GM12878 (cell line): ENCODE measurements around the gene RAB44. TPM values are rescaled to one million over a fixed set of nuclear protein-coding genes. Genes with fewer than 3 reads are reported as not detected.
A peak's percentile ranks its signal among the peaks of the same experiment; 100 is the strongest.

Source experiments
- ATAC-seq: fragments of 200-7000 bp; cut with Tn5 transposase; 3 replicates; pipeline ENCODE4 v1.9.1; 2020; ENCODE audit warnings: mild to moderate bottlenecking, moderate library complexity
- BruUV-seq: library from RNA; stranded (reverse); fragments of 400-500 nt; replicated peaks from 2 replicates; lab custom pipeline; 2021; lab: Mats Ljungman, UMichigan
- CTCF ChIA-PET: fragments of 300-600 bp; sonication (Branson Sonifier 250); formaldehyde crosslinking; extraction: SDS; loops from one replicate; lab custom pipeline; 2021; ENCODE audit warnings: inconsistent platforms; lab: Yijun Ruan, JAX
- POLR2A ChIA-PET: fragments of 350-600 bp; formaldehyde crosslinking; extraction: SDS; loops from one replicate; lab custom pipeline; 2021; ENCODE audit warnings: inconsistent platforms; lab: Charles Lee
- RAD21 ChIA-PET: fragments of 300-600 bp; sonication (Branson Sonifier 250); formaldehyde crosslinking; loops from one replicate; lab custom pipeline; 2023; ENCODE audit warnings: antibody characterized with exemption; ENCODE audit not compliant: unreplicated experiment; lab: Charles Lee
- SMC1A ChIA-PET: fragments of 300-600 bp; sonication (Branson Sonifier 250); formaldehyde crosslinking; loops from one replicate; lab custom pipeline; 2023; ENCODE audit not compliant: unreplicated experiment, uncharacterized antibody; lab: Charles Lee
- DNase-seq: peaks from one replicate; pipeline ENCODE4 v3.0.0-alpha.2; 2011; ENCODE audit warnings: low read depth, low spot score
- FAIRE-seq: peaks from 3 replicates; lab custom pipeline; 2011; peaks lifted over from hg19 to GRCh38; lab: Jason Lieb, UNC
- H2AFZ ChIP-seq: 2 replicates; pipeline ENCODE4 v1.6.0; 2011; ENCODE audit warnings: low read depth, low read length, control low read depth; ENCODE audit not compliant: control insufficient read depth
- H3K27ac ChIP-seq: 2 replicates; pipeline ENCODE4 v1.5.1; 2011; ENCODE audit warnings: control low read depth; ENCODE audit not compliant: control insufficient read depth, insufficient read depth
- H3K27me3 ChIP-seq, 2 experiments: replicated peaks in 1 of 2; 2 replicates each; pipeline versions ENCODE4 v1.6.0 to v1.6.1; 2011; ENCODE audit warnings: low read length in 1 of 2; ENCODE audit not compliant: control insufficient read depth in 2 of 2, insufficient read depth in 2 of 2
- H3K36me3 ChIP-seq, 2 experiments: 2 replicates each; pipeline ENCODE4 v1.5.1; 2011; ENCODE audit warnings: low read length in 1 of 2; ENCODE audit not compliant: control insufficient read depth in 2 of 2, insufficient read depth in 2 of 2
- H3K4me1 ChIP-seq: 2 replicates; pipeline ENCODE4 v1.6.1; 2011; ENCODE audit warnings: mild to moderate bottlenecking, low read length, moderate library complexity, mixed read lengths; ENCODE audit not compliant: control insufficient read depth, insufficient read depth
- H3K4me2 ChIP-seq: 2 replicates; pipeline ENCODE4 v1.6.0; 2011; ENCODE audit warnings: control low read depth; ENCODE audit not compliant: control insufficient read depth, insufficient read depth
- H3K4me3 ChIP-seq: fragments of 200-600 bp; sonication (generic); 2 replicates; pipeline ENCODE4 v1.5.1; 2016
- H3K79me2 ChIP-seq: 2 replicates; pipeline ENCODE4 v1.6.0; 2011; ENCODE audit warnings: low read length; ENCODE audit not compliant: control insufficient read depth, insufficient read depth
- H3K9ac ChIP-seq: 2 replicates; pipeline ENCODE4 v1.8.0; 2011; ENCODE audit warnings: low read length, control low read depth, mixed read lengths; ENCODE audit not compliant: control insufficient read depth, insufficient read depth
- H3K9me3 ChIP-seq: replicated peaks from 3 replicates; pipeline ENCODE4 v1.5.1; 2011; ENCODE audit warnings: mild to moderate bottlenecking, low read length; ENCODE audit not compliant: control insufficient read depth, insufficient read depth
- H4K20me1 ChIP-seq: 2 replicates; pipeline ENCODE4 v1.6.0; 2011; ENCODE audit not compliant: control insufficient read depth, insufficient read depth
- BACH1 ChIP-seq: fragments of 450-650 bp; IDR thresholded peaks from 2 replicates; pipeline ENCODE4 v1.6.1; 2017; ENCODE audit warnings: mild to moderate bottlenecking, borderline replicate concordance
- BHLHE40 ChIP-seq, 2 experiments: fragments of 450-650 bp in 1 of 2; IDR thresholded peaks; 2 replicates each; pipeline ENCODE4 v1.6.1; 2011 to 2017; ENCODE audit warnings: low read depth in 2 of 2, borderline replicate concordance in 1 of 2, improper control_type of control experiment in 1 of 2, low read length in 1 of 2, mild to moderate bottlenecking in 1 of 2
- CBFB ChIP-seq: IDR thresholded peaks from 2 replicates; pipeline ENCODE4 v1.6.1; 2016; ENCODE audit warnings: antibody characterized with exemption, low read depth
- EP300 ChIP-seq, 2 experiments: fragments of 150-350 bp in 1 of 2; IDR thresholded peaks; 2 replicates each; pipeline ENCODE4 v1.6.1; 2011 to 2012; ENCODE audit warnings: low read depth in 2 of 2, low read length in 2 of 2, borderline replicate concordance in 1 of 2, improper control_type of control experiment in 1 of 2, inconsistent platforms in 1 of 2; ENCODE audit not compliant: control insufficient read depth in 1 of 2
- ESRRA ChIP-seq: IDR thresholded peaks from 2 replicates; pipeline ENCODE4 v1.6.1; 2012; ENCODE audit warnings: mild to moderate bottlenecking, low read length, improper control_type of control experiment
- IKZF1 ChIP-seq: fragments of 450-650 bp; conservative IDR thresholded peaks from 2 replicates; pipeline ENCODE4 v1.6.1; 2017; ENCODE audit warnings: antibody characterized with exemption, mild to moderate bottlenecking
- KDM1A ChIP-seq: fragments of 200-600 bp; sonication (generic); IDR thresholded peaks from 2 replicates; pipeline ENCODE4 v1.6.1; 2016; ENCODE audit warnings: borderline replicate concordance
- NBN ChIP-seq: fragments of 450-650 bp; IDR thresholded peaks from 2 replicates; pipeline ENCODE4 v1.6.1; 2016
- NFYB ChIP-seq: IDR thresholded peaks from 2 replicates; pipeline ENCODE4 v1.6.1; 2011; ENCODE audit warnings: low read depth, mild to moderate bottlenecking, low read length, improper control_type of control experiment, moderate library complexity; ENCODE audit not compliant: insufficient read depth
- PBX3 ChIP-seq: IDR thresholded peaks from 2 replicates; pipeline ENCODE4 v1.6.1; 2011; ENCODE audit warnings: mild to moderate bottlenecking, low read depth, low read length, moderate library complexity; ENCODE audit not compliant: insufficient replicate concordance
- RFX5 ChIP-seq: IDR thresholded peaks from 2 replicates; pipeline ENCODE4 v1.6.1; 2011; ENCODE audit warnings: low read depth, low read length, improper control_type of control experiment
- SREBF2 ChIP-seq: IDR thresholded peaks from 2 replicates; pipeline ENCODE4 v1.6.1; 2012; ENCODE audit warnings: mild to moderate bottlenecking, low read length
- STAT3 ChIP-seq: IDR thresholded peaks from 2 replicates; pipeline ENCODE4 v1.6.1; 2011; ENCODE audit warnings: low read depth, low read length, improper control_type of control experiment
- TCF3 ChIP-seq: IDR thresholded peaks from 2 replicates; pipeline ENCODE4 v1.6.1; 2012; ENCODE audit warnings: low read depth, mild to moderate bottlenecking, low read length, borderline replicate concordance; ENCODE audit not compliant: insufficient read depth
- WRNIP1 ChIP-seq: IDR thresholded peaks from 2 replicates; pipeline ENCODE4 v1.6.1; 2011; ENCODE audit warnings: low read depth, low read length, improper control_type of control experiment, borderline replicate concordance
- ZNF217 ChIP-seq: fragments of 450-650 bp; IDR thresholded peaks from 2 replicates; pipeline ENCODE4 v1.6.1; 2017; ENCODE audit warnings: antibody characterized with exemption, mild to moderate bottlenecking
- WGBS: methylation state at CpG from one replicate; pipeline ENCODE4 v1.1.6; 2016; ENCODE audit warnings: low lambda C conversion rate; ENCODE audit not compliant: insufficient replicate concordance, insufficient coverage; ENCODE audit errors: missing lambda C conversion rate; 5-methylcytosine and 5-hydroxymethylcytosine counted together
- in situ Hi-C: fragments of 300-500 bp; cut with MboI; formaldehyde crosslinking; loops from 9 replicates; pipeline ENCODE4 v1.14.3; 2018; ENCODE audit warnings: mixed read lengths
- intact Hi-C: fragments of 100-400 bp; cut with micrococcal nuclease; formaldehyde crosslinking; loops from one replicate; pipeline ENCODE4 v1.14.2; 2022; ENCODE audit not compliant: unreplicated experiment
- polyA plus RNA-seq, 11 experiments: library from polyadenylated mRNA; depleted of rRNA in 4 of 11; unstranded in 6 of 11; stranded (reverse) in 5 of 11; fragments of >200 nt; fragmentation: Nextera tagmentation in 4 of 11; fragmentation: Illumina TruSeq in 1 of 11; extraction: Ambion mirVana in 4 of 11; extraction: Trizol in 1 of 11; gene quantifications; 1 replicate in 1 of 11; 2 replicates in 10 of 11; pipeline versions ENCODE4 v1.2.1 to v1.2.3, GENCODE V29; 2011 to 2016; ENCODE audit warnings: inconsistent platforms in 2 of 11, missing spikeins in 2 of 11, low read depth in 1 of 11
- total RNA-seq, 4 experiments: library from RNA; depleted of rRNA in 3 of 4; stranded (reverse); fragments of >200 nt in 3 of 4; fragmentation: Illumina TruSeq in 1 of 4; extraction: Trizol in 1 of 4; gene quantifications; 2 replicates each; pipeline versions ENCODE4 v1.2.1 to v1.2.3, GENCODE V29; 2013 to 2021

The RAB44 gene
- total and polyA plus RNA-seq, 10 of the 15 experiments (the other 5 are each of a cell fraction or from before 2014, with no cell fraction given): 0.01 to 0.08 (median 0.05) TPM; not detected in 2

GRCh38 chr6:36725581-36725980 is 28.0 kb downstream of the RAB44 start:
- H3K27me3 ChIP-seq: no peaks in the 10 kb centered on the region
- intact Hi-C loops: no loop called here
- ChIA-PET RAD21 (interaction anchor here (1.5 to 4.4 kb wide), 7 partner anchors 30 to 110 kb away, joined by 4 to 30 read pairs (median 6); no protein-coding TSS in a partner anchor), SMC1A (interaction anchor here (1.1 to 3.6 kb wide), 7 partner anchors 28 to 110 kb away, joined by 3 to 33 read pairs (median 9); no protein-coding TSS in a partner anchor), POLR2A (interaction anchor here (2.6 to 2.8 kb wide), 2 partner anchors 30 to 47 kb away, joined by 7 to 12 read pairs; partner anchors contain the start of gene CDKN1A), CTCF (interaction anchor here (0.5 to 8.1 kb wide), 14 partner anchors 9 to 125 kb away, joined by 3 to 61 read pairs (median 6); no protein-coding TSS in a partner anchor)
- FAIRE-seq (no peak), DNase-seq (no peak), ATAC-seq (peak; percentile 5)
- no peaks in the 10 kb centered on the region for H3K36me3 ChIP-seq
- 77% methylated on average over 7 of the region's 7 CpGs for WGBS
- H3K4me1 ChIP-seq: peaks cover 27% of the 10 kb centered on the region
- BruUV-seq: no TSS peak
- H4K20me1 ChIP-seq: no peaks in the 10 kb centered on the region
- H3K4me3 ChIP-seq: no peak overlapping the region
- no peaks in the 10 kb centered on the region for H3K9me3 ChIP-seq
- no peak overlapping the region for H3K9ac ChIP-seq
- no peak overlapping the region for H2AFZ ChIP-seq
- H3K4me2 ChIP-seq: peak overlapping the region; percentile 28; the same call in 1 of the 2 replicates
- H3K27ac ChIP-seq: peak overlapping the region; percentile 9; the same call in 1 of the 2 replicates
- TF ChIP-seq KDM1A: no peak
- no peak for TF ChIP-seq EP300 (IDR thresholded peaks at IDR 0.05; ENCODE audit: borderline replicate concordance in 1 of 2, control insufficient read depth in 1 of 2, low read depth in 2 of 2, low read length in 2 of 2)
- TF ChIP-seq STAT3: no peak
- no peaks in the 10 kb centered on the region for H3K79me2 ChIP-seq
- in situ Hi-C loops: no loop called here

GRCh38 chr6:36727505-36728021 is 29.9 kb downstream of the RAB44 start:
- Histone ChIP-seq H3K79me2 (no peaks in the 10 kb centered on the region), H3K9me3 (no peaks in the 10 kb centered on the region), H2AFZ (no peak overlapping the region), H3K36me3 (no peaks in the 10 kb centered on the region), H3K4me3 (no peak overlapping the region), H3K4me1 (peaks cover 27% of the 10 kb centered on the region), H3K27ac (peak overlapping the region; percentile 38; the same call in 1 of the 2 replicates), H4K20me1 (no peaks in the 10 kb centered on the region), H3K4me2 (no peak overlapping the region; the same call in 1 of the 2 replicates), H3K9ac (no peak overlapping the region), H3K27me3 (no peaks in the 10 kb centered on the region)
- ChIA-PET SMC1A (interaction anchor here (1.2 to 2.9 kb wide), 6 partner anchors 27 to 109 kb away, joined by 3 to 9 read pairs (median 6); no protein-coding TSS in a partner anchor), CTCF (interaction anchor here (1.1 to 8.1 kb wide), 3 partner anchors 26 to 113 kb away, joined by 4 to 61 read pairs (median 6); no protein-coding TSS in a partner anchor), POLR2A (interaction anchor here (0.5 to 2.6 kb wide), 5 partner anchors 25 to 127 kb away, joined by 4 to 10 read pairs (median 7); partner anchors contain the start of gene CDKN1A), RAD21 (interaction anchor here (1.4 to 5.1 kb wide), 5 partner anchors 26 to 112 kb away, joined by 3 to 22 read pairs (median 6); no protein-coding TSS in a partner anchor)
- intact Hi-C loops: loop anchor here (2.0 kb wide), 1 partner anchor 45 kb away; no protein-coding TSS in a partner anchor
- FAIRE-seq: peak; percentile 7
- peak; percentile 10 for ATAC-seq
- BruUV-seq: no TSS peak
- in situ Hi-C loops: no loop called here
- peak; percentile 39 for DNase-seq
- 80% methylated on average over 7 of the region's 7 CpGs for WGBS
- TF ChIP-seq BACH1 (no peak), TCF3 (no peak), CBFB (peak; percentile 43; the same call in 1 of the 2 replicates), IKZF1 (peak; percentile 72), WRNIP1 (no peak), NFYB (no peak), SREBF2 (no peak), ZNF217 (no peak), ESRRA (no peak), BHLHE40 (IDR thresholded peaks at IDR 0.05; ENCODE audit: borderline replicate concordance in 1 of 2, low read depth in 2 of 2, low read length in 1 of 2) (peak in 1 of 2 experiments; percentile 5; a peak in 1 of 4 replicates), PBX3 (no peak), RFX5 (no peak), NBN (peak; percentile 23; the same call in 1 of the 2 replicates)
